HepG2 (cell line): ENCODE results near the gene DPH7. TPM values are rescaled to one million over a fixed set of nuclear protein-coding genes. Genes with fewer than 3 reads are reported as not detected.

Experiments
- AGO2 ChIP-seq: fragments of 200-400 bp; formaldehyde crosslinking; optimal IDR thresholded peaks from 2 replicates; pipeline ENCODE3; 2017; ENCODE audit warnings: mild to moderate bottlenecking, low read depth, low read length, moderate library complexity
- ARHGAP35 ChIP-seq: sonication (generic); formaldehyde crosslinking; IDR thresholded peaks from 2 replicates; pipeline ENCODE4 v1.9.0; 2022; ENCODE audit warnings: mild to moderate bottlenecking, inconsistent platforms, moderate library complexity, missing genetic modification reagents, borderline replicate concordance
- CREB1 ChIP-seq, 2 experiments: fragments of 450-650 bp in 1 of 2; IDR thresholded peaks; 2 replicates each; pipeline ENCODE4 v1.6.1; 2016 to 2017; ENCODE audit warnings: control low read depth in 1 of 2, mild to moderate bottlenecking in 1 of 2, missing compliant biosample characterization in 1 of 2, missing genetic modification characterization in 1 of 2
- FOXK1 ChIP-seq: sonication (generic); formaldehyde crosslinking; IDR thresholded peaks from 2 replicates; pipeline ENCODE4 v1.4.0; 2020; ENCODE audit warnings: low read depth, missing genetic modification reagents, borderline replicate concordance
- KAT8 ChIP-seq: IDR thresholded peaks from 2 replicates; pipeline ENCODE4 v1.6.1; 2016; ENCODE audit warnings: missing genetic modification reagents, missing compliant biosample characterization
- LCORL ChIP-seq, 2 experiments: fragments of 450-650 bp in 1 of 2; sonication (generic) in 1 of 2; formaldehyde crosslinking in 1 of 2; IDR thresholded peaks; 2 replicates each; pipeline versions ENCODE4 v1.5.0 to v1.6.1; 2017 to 2020; ENCODE audit warnings: antibody characterized with exemption in 1 of 2, missing genetic modification reagents in 1 of 2
- MTA3 ChIP-seq: sonication (generic); formaldehyde crosslinking; IDR thresholded peaks from 2 replicates; pipeline ENCODE4 v1.4.0; 2020; ENCODE audit warnings: missing genetic modification reagents
- NR3C1 ChIP-seq: sonication (generic); formaldehyde crosslinking; IDR thresholded peaks from 2 replicates; pipeline ENCODE4 v1.4.0; 2020; ENCODE audit warnings: missing genetic modification reagents
- PCBP2 ChIP-seq: fragments of 200-400 bp; formaldehyde crosslinking; optimal IDR thresholded peaks from 2 replicates; pipeline ENCODE3; 2018; ENCODE audit warnings: low read length, low read depth; ENCODE audit not compliant: poor library complexity, severe bottlenecking
- POLR2AphosphoS2 ChIP-seq: IDR thresholded peaks from 2 replicates; pipeline ENCODE4 v1.6.1; 2011; ENCODE audit warnings: low read depth, low read length, improper control_type of control experiment
- RARG ChIP-seq: sonication (generic); formaldehyde crosslinking; IDR thresholded peaks from 2 replicates; pipeline ENCODE4 v1.4.0; 2020; ENCODE audit warnings: low read depth, mild to moderate bottlenecking, missing genetic modification reagents
- SOX5 ChIP-seq: IDR thresholded peaks from 2 replicates; pipeline ENCODE4 v1.6.1; 2016; ENCODE audit warnings: borderline replicate concordance
- TAF1 ChIP-seq: sonication (generic); formaldehyde crosslinking; IDR thresholded peaks from 2 replicates; pipeline ENCODE4 v1.4.0; 2020; ENCODE audit warnings: missing genetic modification reagents
- TARDBP ChIP-seq: sonication (generic); formaldehyde crosslinking; IDR thresholded peaks from 2 replicates; pipeline ENCODE4 v1.8.0; 2022; ENCODE audit warnings: mild to moderate bottlenecking, missing genetic modification reagents
- ZFX ChIP-seq: sonication (generic); formaldehyde crosslinking; IDR thresholded peaks from 2 replicates; pipeline ENCODE4 v1.4.0; 2020; ENCODE audit warnings: mild to moderate bottlenecking, low read depth, missing genetic modification reagents, moderate library complexity
- ZNF12 ChIP-seq: sonication (generic); formaldehyde crosslinking; IDR thresholded peaks from 2 replicates; pipeline ENCODE4 v1.5.0; 2020; ENCODE audit warnings: missing genetic modification reagents
- ZNF446 ChIP-seq: sonication (generic); formaldehyde crosslinking; IDR thresholded peaks from 2 replicates; pipeline ENCODE4 v1.5.0; 2020; ENCODE audit warnings: mild to moderate bottlenecking, missing genetic modification reagents
- ZNF572 ChIP-seq: sonication (generic); formaldehyde crosslinking; IDR thresholded peaks from 2 replicates; pipeline ENCODE4 v1.5.1; 2020; ENCODE audit warnings: mild to moderate bottlenecking, missing genetic modification reagents
- ZNF780A ChIP-seq: sonication (generic); formaldehyde crosslinking; IDR thresholded peaks from 2 replicates; pipeline ENCODE4 v1.8.0; 2022; ENCODE audit warnings: mild to moderate bottlenecking, missing genetic modification reagents, moderate library complexity
- ZNF781 ChIP-seq: sonication (generic); formaldehyde crosslinking; IDR thresholded peaks from 2 replicates; pipeline ENCODE4 v1.5.1; 2020; ENCODE audit warnings: borderline replicate concordance, mild to moderate bottlenecking, missing genetic modification reagents; ENCODE audit errors: not compliant biosample characterization
- polyA plus RNA-seq, 8 experiments: library from polyadenylated mRNA; depleted of rRNA in 3 of 8; stranded (reverse) in 7 of 8; unstranded in 1 of 8; fragments of >200 nt; fragmentation: Illumina TruSeq in 4 of 8; extraction: Trizol in 4 of 8; gene quantifications; 2 replicates each; pipeline versions ENCODE4 v1.2.1 to v1.2.3, GENCODE V29; 2011 to 2016; ENCODE audit warnings: low read depth in 4 of 8, missing spikeins in 1 of 8, mixed read lengths in 1 of 8; ENCODE audit not compliant: insufficient read depth in 1 of 8
- total RNA-seq, 5 experiments: library from RNA; depleted of rRNA; stranded (reverse); fragments of >200 nt; fragmentation: Illumina TruSeq; extraction: Trizol; gene quantifications; 2 replicates each; pipeline ENCODE4 v1.2.3, GENCODE V29; 2016; ENCODE audit warnings: low read depth in 1 of 5
- TF ChIP-seq, protein P1 (sequence below), 2 experiments: sonication (generic) in 1 of 2; formaldehyde crosslinking in 1 of 2; IDR thresholded peaks; 2 replicates each; pipeline versions ENCODE4 v1.4.0 to v1.6.1; 2018 to 2020; ENCODE audit warnings: missing genetic modification reagents in 2 of 2, borderline replicate concordance in 1 of 2, low read depth in 1 of 2, mild to moderate bottlenecking in 1 of 2, missing biosample characterization in 1 of 2
- TF ChIP-seq, protein P2 (sequence below): sonication (generic); formaldehyde crosslinking; IDR thresholded peaks from 2 replicates; pipeline ENCODE4 v1.4.0; 2020; ENCODE audit warnings: missing genetic modification reagents
- TF ChIP-seq, protein P3 (sequence below): sonication (generic); formaldehyde crosslinking; IDR thresholded peaks from 2 replicates; pipeline ENCODE4 v1.4.0; 2020; ENCODE audit warnings: missing genetic modification reagents
- TF ChIP-seq, protein P4 (sequence below): sonication (generic); formaldehyde crosslinking; IDR thresholded peaks from 2 replicates; pipeline ENCODE4 v1.4.0; 2020; ENCODE audit warnings: mild to moderate bottlenecking, missing genetic modification reagents, borderline replicate concordance
- TF ChIP-seq, protein P5 (sequence below): sonication (generic); formaldehyde crosslinking; IDR thresholded peaks from 2 replicates; pipeline ENCODE4 v1.4.0; 2020; ENCODE audit warnings: mild to moderate bottlenecking, missing genetic modification reagents

The DPH7 gene
- total and polyA plus RNA-seq, 2 of the 13 experiments (the other 11 are each of a cell fraction or from before 2014, with no cell fraction given): 27.6 to 31.6 TPM

DNA sequence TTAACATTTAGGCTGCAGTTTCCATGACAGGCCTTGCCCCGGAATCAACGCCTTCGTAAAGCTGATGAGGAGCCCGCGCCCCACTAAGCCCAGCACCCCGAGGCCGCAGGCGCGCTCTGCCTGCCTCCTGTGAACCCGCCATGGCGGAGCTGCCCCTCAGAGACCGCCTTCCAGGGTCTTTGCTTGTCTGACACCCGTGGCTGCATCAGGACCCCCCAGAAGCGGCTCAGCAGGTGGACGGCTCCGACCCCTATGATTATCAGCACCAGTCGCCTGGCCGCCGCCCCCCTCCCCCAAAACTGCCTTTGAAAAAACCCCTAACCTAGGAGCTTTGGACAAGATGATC, 507 bp upstream of the DPH7 start (continued):
- TF ChIP-seq NR3C1 (CRISPR knock-in tag) (no peak), ZNF781 (CRISPR knock-in tag) (no peak), SOX5 (CRISPR knock-in tag) (no peak), ARHGAP35 (no peak), ZNF780A (CRISPR knock-in tag) (no peak), ZNF446 (no peak), LCORL (IDR thresholded peaks at IDR 0.05) (no peak), LCORL (CRISPR knock-in tag; IDR thresholded peaks at IDR 0.05) (no peak), ZNF572 (CRISPR knock-in tag) (no peak), PCBP2 (no peak), AGO2 (peak; percentile 51), MTA3 (CRISPR knock-in tag) (no peak), FOXK1 (no peak), TAF1 (CRISPR knock-in tag) (no peak), POLR2AphosphoS2 (no peak), RARG (CRISPR knock-in tag) (no peak), CREB1 (IDR thresholded peaks at IDR 0.05) (no peak), CREB1 (CRISPR knock-in tag; IDR thresholded peaks at IDR 0.05) (0 out of 2 replicates have a peak, but pooled peaks have one; percentile 19), ZNF12 (CRISPR knock-in tag) (no peak), ZFX (CRISPR knock-in tag) (no peak), TARDBP (CRISPR knock-in tag) (0 out of 2 replicates have a peak, but pooled peaks have one; percentile 9), KAT8 (CRISPR knock-in tag) (no peak)
- TF ChIP-seq, protein P1, sequence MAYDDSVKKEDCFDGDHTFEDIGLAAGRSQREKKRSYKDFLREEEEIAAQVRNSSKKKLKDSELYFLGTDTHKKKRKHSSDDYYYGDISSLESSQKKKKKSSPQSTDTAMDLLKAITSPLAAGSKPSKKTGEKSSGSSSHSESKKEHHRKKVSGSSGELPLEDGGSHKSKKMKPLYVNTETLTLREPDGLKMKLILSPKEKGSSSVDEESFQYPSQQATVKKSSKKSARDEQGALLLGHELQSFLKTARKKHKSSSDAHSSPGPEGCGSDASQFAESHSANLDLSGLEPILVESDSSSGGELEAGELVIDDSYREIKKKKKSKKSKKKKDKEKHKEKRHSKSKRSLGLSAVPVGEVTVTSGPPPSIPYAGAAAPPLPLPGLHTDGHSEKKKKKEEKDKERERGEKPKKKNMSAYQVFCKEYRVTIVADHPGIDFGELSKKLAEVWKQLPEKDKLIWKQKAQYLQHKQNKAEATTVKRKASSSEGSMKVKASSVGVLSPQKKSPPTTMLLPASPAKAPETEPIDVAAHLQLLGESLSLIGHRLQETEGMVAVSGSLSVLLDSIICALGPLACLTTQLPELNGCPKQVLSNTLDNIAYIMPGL (CRISPR knock-in tag; IDR thresholded peaks at IDR 0.05; ENCODE audit: borderline replicate concordance in 1 of 2, low read depth in 1 of 2): no peak
- TF ChIP-seq, protein P2, sequence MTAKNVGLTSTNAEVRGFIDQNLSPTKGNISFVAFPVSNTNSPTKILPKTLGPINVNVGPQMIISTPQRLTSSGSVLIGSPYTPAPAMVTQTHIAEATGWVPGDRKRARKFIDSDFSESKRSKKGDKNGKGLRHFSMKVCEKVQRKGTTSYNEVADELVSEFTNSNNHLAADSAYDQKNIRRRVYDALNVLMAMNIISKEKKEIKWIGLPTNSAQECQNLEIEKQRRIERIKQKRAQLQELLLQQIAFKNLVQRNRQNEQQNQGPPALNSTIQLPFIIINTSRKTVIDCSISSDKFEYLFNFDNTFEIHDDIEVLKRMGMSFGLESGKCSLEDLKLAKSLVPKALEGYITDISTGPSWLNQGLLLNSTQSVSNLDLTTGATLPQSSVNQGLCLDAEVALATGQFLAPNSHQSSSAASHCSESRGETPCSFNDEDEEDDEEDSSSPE (CRISPR knock-in tag): no peak
- TF ChIP-seq, protein P3, sequence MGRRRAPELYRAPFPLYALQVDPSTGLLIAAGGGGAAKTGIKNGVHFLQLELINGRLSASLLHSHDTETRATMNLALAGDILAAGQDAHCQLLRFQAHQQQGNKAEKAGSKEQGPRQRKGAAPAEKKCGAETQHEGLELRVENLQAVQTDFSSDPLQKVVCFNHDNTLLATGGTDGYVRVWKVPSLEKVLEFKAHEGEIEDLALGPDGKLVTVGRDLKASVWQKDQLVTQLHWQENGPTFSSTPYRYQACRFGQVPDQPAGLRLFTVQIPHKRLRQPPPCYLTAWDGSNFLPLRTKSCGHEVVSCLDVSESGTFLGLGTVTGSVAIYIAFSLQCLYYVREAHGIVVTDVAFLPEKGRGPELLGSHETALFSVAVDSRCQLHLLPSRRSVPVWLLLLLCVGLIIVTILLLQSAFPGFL (CRISPR knock-in tag): no peak
- TF ChIP-seq, protein P4, sequence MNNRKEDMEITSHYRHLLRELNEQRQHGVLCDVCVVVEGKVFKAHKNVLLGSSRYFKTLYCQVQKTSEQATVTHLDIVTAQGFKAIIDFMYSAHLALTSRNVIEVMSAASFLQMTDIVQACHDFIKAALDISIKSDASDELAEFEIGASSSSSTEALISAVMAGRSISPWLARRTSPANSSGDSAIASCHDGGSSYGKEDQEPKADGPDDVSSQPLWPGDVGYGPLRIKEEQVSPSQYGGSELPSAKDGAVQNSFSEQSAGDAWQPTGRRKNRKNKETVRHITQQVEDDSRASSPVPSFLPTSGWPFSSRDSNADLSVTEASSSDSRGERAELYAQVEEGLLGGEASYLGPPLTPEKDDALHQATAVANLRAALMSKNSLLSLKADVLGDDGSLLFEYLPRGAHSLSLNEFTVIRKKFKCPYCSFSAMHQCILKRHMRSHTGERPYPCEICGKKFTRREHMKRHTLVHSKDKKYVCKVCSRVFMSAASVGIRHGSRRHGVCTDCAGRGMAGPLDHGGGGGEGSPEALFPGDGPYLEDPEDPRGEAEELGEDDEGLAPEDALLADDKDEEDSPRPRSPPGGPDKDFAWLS: 0 out of 2 replicates have a peak, but pooled peaks have one; percentile 16
- TF ChIP-seq, protein P5, sequence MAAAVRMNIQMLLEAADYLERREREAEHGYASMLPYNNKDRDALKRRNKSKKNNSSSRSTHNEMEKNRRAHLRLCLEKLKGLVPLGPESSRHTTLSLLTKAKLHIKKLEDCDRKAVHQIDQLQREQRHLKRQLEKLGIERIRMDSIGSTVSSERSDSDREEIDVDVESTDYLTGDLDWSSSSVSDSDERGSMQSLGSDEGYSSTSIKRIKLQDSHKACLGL (CRISPR knock-in tag): no peak
